HK-2 (cell line): ENCODE data around the gene PPP2R5A.
A peak's percentile ranks its signal among the peaks of the same experiment; 100 is the strongest.

ENCODE experiments used
- DNase-seq: peaks from one replicate; pipeline ENCODE4 v3.0.0-alpha.2; 2018; ENCODE audit not compliant: unreplicated experiment

The PPP2R5A gene

GRCh38 chr1:212284744-212285684 lies at the start of gene PPP2R5A:
TSS of gene PPP2R5A (plus strand) at chr1:212285410. CDS start at chr1:212286111, 701 bp downstream.
- peak; percentile 100 for DNase-seq

GRCh38 chr1:212235857-212236256 lies 49.4 kb upstream of the PPP2R5A start:
- DNase-seq, result no peak

- no peak for DNase-seq
Observed at GRCh38 chr1:212236664-212237220, 48.5 kb upstream of the PPP2R5A start.

GRCh38 chr1:212237651-212238050 lies 47.6 kb upstream of the PPP2R5A start:
- DNase-seq, result peak; percentile 39

GRCh38 chr1:212238552-212238951 lies 46.7 kb upstream of the PPP2R5A start:
- no peak for DNase-seq

GRCh38 chr1:212241501-212241900 lies 43.7 kb upstream of the PPP2R5A start:
- DNase-seq, result no peak

- no peak for DNase-seq
Observed at GRCh38 chr1:212241957-212242287, 43.3 kb upstream of the PPP2R5A start.

GRCh38 chr1:212242288-212242984 lies 42.8 kb upstream of the PPP2R5A start:
- DNase-seq, result no peak

GRCh38 chr1:212242985-212243308 lies 42.3 kb upstream of the PPP2R5A start:
- no peak for DNase-seq

- DNase-seq, result no peak
Observed at GRCh38 chr1:212244441-212244840, 40.8 kb upstream of the PPP2R5A start.

- DNase-seq, result no peak
Observed at GRCh38 chr1:212247179-212247721, 38.0 kb upstream of the PPP2R5A start.

- DNase-seq, result no peak
Observed at GRCh38 chr1:212247988-212248387, 37.2 kb upstream of the PPP2R5A start.

GRCh38 chr1:212254853-212255363 lies 30.3 kb upstream of the PPP2R5A start:
- DNase-seq, result no peak

GRCh38 chr1:212255705-212256307 lies 29.4 kb upstream of the PPP2R5A start:
- DNase-seq, result no peak

- DNase-seq, result no peak
Observed at GRCh38 chr1:212256369-212256768, 28.8 kb upstream of the PPP2R5A start.

GRCh38 chr1:212257157-212257556 lies 28.1 kb upstream of the PPP2R5A start:
- DNase-seq, result no peak

- DNase-seq, result no peak
Observed at GRCh38 chr1:212259693-212260480, 25.3 kb upstream of the PPP2R5A start.

- no peak for DNase-seq
Observed at GRCh38 chr1:212260557-212261355, 24.5 kb upstream of the PPP2R5A start.

GRCh38 chr1:212261361-212261929 lies 23.8 kb upstream of the PPP2R5A start:
- DNase-seq, result no peak

GRCh38 chr1:212267017-212267416 lies 18.2 kb upstream of the PPP2R5A start:
- DNase-seq, result no peak
